HS-27A (cell line): ENCODE measurements around the gene ZBTB20.

Source experiments
- DNase-seq: peaks from one replicate; pipeline ENCODE4 v3.0.0-alpha.2; 2012; ENCODE audit warnings: low read depth, missing footprints

Gene ZBTB20

GRCh38 chr3:114872050-114872449 lies 275.0 kb downstream of the ZBTB20 start:
- no peak for DNase-seq

- DNase-seq = no peak
These were observed 279.1 kb downstream of the ZBTB20 start for GRCh38 chr3:114867835-114868503.

GRCh38 chr3:114867359-114867758 lies 279.7 kb downstream of the ZBTB20 start:
- no peak for DNase-seq

- no peak for DNase-seq
These were observed 280.7 kb downstream of the ZBTB20 start for GRCh38 chr3:114866430-114866829.

- no peak for DNase-seq
These were observed 282.1 kb downstream of the ZBTB20 start for GRCh38 chr3:114864970-114865369.

- DNase-seq = no peak
These were observed 283.2 kb downstream of the ZBTB20 start for GRCh38 chr3:114863848-114864247.

GRCh38 chr3:114861666-114862065 lies 285.4 kb downstream of the ZBTB20 start:
- DNase-seq = no peak

GRCh38 chr3:114860531-114860930 lies 286.6 kb downstream of the ZBTB20 start:
- no peak for DNase-seq

GRCh38 chr3:114858329-114858728 lies 288.8 kb downstream of the ZBTB20 start:
- no peak for DNase-seq

GRCh38 chr3:114857299-114857701 lies 289.8 kb downstream of the ZBTB20 start:
- no peak for DNase-seq

- no peak for DNase-seq
These were observed 290.3 kb downstream of the ZBTB20 start for GRCh38 chr3:114856835-114857234.

- DNase-seq = no peak
These were observed 291.2 kb downstream of the ZBTB20 start for GRCh38 chr3:114855839-114856238.

- no peak for DNase-seq
These were observed 294.1 kb downstream of the ZBTB20 start for GRCh38 chr3:114852966-114853365.

GRCh38 chr3:114850898-114851297 lies 296.2 kb downstream of the ZBTB20 start:
- DNase-seq = no peak

- no peak for DNase-seq
These were observed 298.3 kb downstream of the ZBTB20 start for GRCh38 chr3:114848643-114849350.

GRCh38 chr3:114848082-114848481 lies 299.0 kb downstream of the ZBTB20 start:
- no peak for DNase-seq

GRCh38 chr3:114847564-114847963 lies 299.5 kb downstream of the ZBTB20 start:
- no peak for DNase-seq

GRCh38 chr3:114846779-114847178 lies 300.3 kb downstream of the ZBTB20 start:
- no peak for DNase-seq

GRCh38 chr3:114846252-114846651 lies 300.8 kb downstream of the ZBTB20 start:
- DNase-seq = no peak

GRCh38 chr3:114841515-114841914 lies 305.6 kb downstream of the ZBTB20 start:
- no peak for DNase-seq

GRCh38 chr3:114839476-114839875 lies 307.6 kb downstream of the ZBTB20 start:
- no peak for DNase-seq

GRCh38 chr3:114838025-114838424 lies 309.1 kb downstream of the ZBTB20 start:
- DNase-seq = no peak

GRCh38 chr3:114834175-114834940 lies 312.7 kb downstream of the ZBTB20 start:
- no peak for DNase-seq
